Activated B cell treated with CpG ODN at 0.5 μM for 24 hours (primary cell): ENCODE data around the gene SAMD1. TPM values are rescaled to one million over a fixed set of nuclear protein-coding genes. Genes with fewer than 3 reads are reported as not detected.
A peak's percentile ranks its signal among the peaks of the same experiment; 100 is the strongest.

Experiments used
- ATAC-seq: fragments of 200-7000 bp; cut with Tn5 transposase; one replicate; pipeline ENCODE4 v1.10.0; 2021; ENCODE audit warnings: low read depth, mild to moderate bottlenecking, moderate library complexity
- CTCF ChIA-PET: fragments of 350-600 bp; sonication (Branson Sonifier 250); formaldehyde crosslinking; loops from one replicate; lab custom pipeline; 2021; ENCODE audit warnings: antibody characterized with exemption; lab: Charles Lee
- POLR2A ChIA-PET: fragments of 350-600 bp; sonication (Branson Sonifier 250); formaldehyde crosslinking; loops from one replicate; lab custom pipeline; 2021; ENCODE audit warnings: antibody characterized with exemption; lab: Charles Lee
- DNase-seq: peaks from one replicate; pipeline ENCODE4 v3.0.0; 2022
- H3K27ac Mint-ChIP-seq: one replicate; pipeline ENCODE4 v1.8.0; 2020; ENCODE audit warnings: mixed read lengths
- H3K27me3 Mint-ChIP-seq: one replicate; pipeline ENCODE4 v1.8.0; 2021; ENCODE audit warnings: mixed read lengths
- H3K36me3 Mint-ChIP-seq: one replicate; pipeline ENCODE4 v1.8.0; 2021; ENCODE audit warnings: low read depth, mixed read lengths
- H3K4me1 Mint-ChIP-seq: one replicate; pipeline ENCODE4 v1.8.0; 2021; ENCODE audit warnings: mixed read lengths
- H3K4me3 Mint-ChIP-seq: one replicate; pipeline ENCODE4 v1.8.0; 2020; ENCODE audit warnings: mild to moderate bottlenecking, mixed read lengths
- H3K9me3 Mint-ChIP-seq: one replicate; pipeline ENCODE4 v1.8.0; 2020; ENCODE audit warnings: mixed read lengths
- CTCF ChIP-seq: fragments of 200-600 bp; IDR thresholded peaks from one replicate; pipeline ENCODE4 v1.8.0; 2022; ENCODE audit warnings: antibody characterized with exemption, mild to moderate bottlenecking
- intact Hi-C: fragments of 100-400 bp; cut with micrococcal nuclease; formaldehyde crosslinking; loops from one replicate; pipeline ENCODE4 v1.15.1; 2024
- total RNA-seq: library from RNA; stranded (reverse); gene quantifications from 2 replicates; pipeline ENCODE4 v1.2.3, GENCODE V29; 2022

Gene SAMD1
- total RNA-seq, 1 donor from 2014 or later: 32.7 TPM

- DNase-seq (no peak), ATAC-seq (no peak)
- H3K27me3 Mint-ChIP-seq: no peaks in the 10 kb centered on the region
- no peak overlapping the region for H3K4me3 Mint-ChIP-seq
- TF ChIP-seq CTCF: no peak
- H3K36me3 Mint-ChIP-seq: peaks cover 28% of the 10 kb centered on the region
- H3K27ac Mint-ChIP-seq: no peak overlapping the region
- intact Hi-C loops: no loop called here
- ChIA-PET CTCF (no interaction called here), POLR2A (no interaction called here)
- peaks cover 3% of the 10 kb centered on the region for H3K9me3 Mint-ChIP-seq
- peaks cover 4% of the 10 kb centered on the region for H3K4me1 Mint-ChIP-seq
Observed at GRCh38 chr19:14097532-14098151, 7.1 kb upstream of the SAMD1 start.

GRCh38 chr19:14096272-14096992 lies 5.9 kb upstream of the SAMD1 start:
- ATAC-seq: no peak
- DNase-seq: no peak
- Mint-ChIP-seq H3K27ac (no peak overlapping the region), H3K36me3 (peaks cover 25% of the 10 kb centered on the region), H3K4me3 (no peak overlapping the region), H3K27me3 (no peaks in the 10 kb centered on the region), H3K4me1 (peaks cover 13% of the 10 kb centered on the region), H3K9me3 (peaks cover 3% of the 10 kb centered on the region)
- intact Hi-C loops: no loop called here
- ChIA-PET CTCF (no interaction called here), POLR2A (no interaction called here)
- no peak for TF ChIP-seq CTCF

GRCh38 chr19:14094854-14095253 lies 4.3 kb upstream of the SAMD1 start:
- ChIA-PET POLR2A (interaction anchor here (0.5 kb wide), 1 partner anchor 823 kb away, joined by 4 read pairs; no protein-coding TSS in a partner anchor), CTCF (interaction anchor here (1.9 kb wide), 1 partner anchor 21 kb away, joined by 6 read pairs; no protein-coding TSS in a partner anchor)
- Mint-ChIP-seq H3K27ac (no peak overlapping the region), H3K27me3 (no peaks in the 10 kb centered on the region), H3K4me1 (peaks cover 14% of the 10 kb centered on the region), H3K9me3 (peaks cover 3% of the 10 kb centered on the region), H3K4me3 (no peak overlapping the region), H3K36me3 (peaks cover 17% of the 10 kb centered on the region)
- DNase-seq (no peak), ATAC-seq (no peak)
- no peak for TF ChIP-seq CTCF
- intact Hi-C loops: loop anchor here (5.0 kb wide), 1 partner anchor 348 kb away; a partner anchor contains a TSS

- Mint-ChIP-seq H3K27ac (peak overlapping the region; percentile 63), H3K27me3 (no peaks in the 10 kb centered on the region), H3K9me3 (peaks cover 3% of the 10 kb centered on the region), H3K4me1 (peaks cover 18% of the 10 kb centered on the region), H3K36me3 (peaks cover 23% of the 10 kb centered on the region), H3K4me3 (peak overlapping the region; percentile 32)
- CTCF ChIA-PET: interaction anchor here (1.9 kb wide), 1 partner anchor 20 kb away, joined by 6 read pairs; no protein-coding TSS in a partner anchor
- intact Hi-C loops: loop anchor here (5.0 kb wide), 1 partner anchor 346 kb away; a partner anchor contains a TSS
- DNase-seq (no peak), ATAC-seq (no peak)
- TF ChIP-seq CTCF: no peak
- POLR2A ChIA-PET: interaction anchor here (0.5 to 1.1 kb wide), 3 partner anchors 11 to 255 kb away, joined by 3 to 6 read pairs (median 3); no protein-coding TSS in a partner anchor
Observed at GRCh38 chr19:14093117-14093823, 2.7 kb upstream of the SAMD1 start.
